Measurements from ENCODE around the gene JMJD6.
A peak's percentile ranks its signal among the peaks of the same experiment; 100 is the strongest.
"Not testable (repeated sequence)": the region's sequence is repeated elsewhere in the genome, so short reads cannot be mapped to it uniquely, and the experiment has no call there.

The JMJD6 gene

GRCh38 chr17:76716146-76716838 lies 10.1 kb downstream of the JMJD6 start:
- no peak for DNase-seq

GRCh38 chr17:76715496-76715830 lies 10.9 kb downstream of the JMJD6 start:
- DNase-seq = no peak

GRCh38 chr17:76714822-76715495 lies 11.4 kb downstream of the JMJD6 start:
- DNase-seq = no peak

GRCh38 chr17:76714336-76714735 lies 12.1 kb downstream of the JMJD6 start:
- DNase-seq = no peak

- no peak for DNase-seq
Measured at GRCh38 chr17:76713765-76714164, 12.6 kb downstream of the JMJD6 start.

- DNase-seq = not testable (repeated sequence)
Measured at GRCh38 chr17:76712321-76712720, 14.1 kb downstream of the JMJD6 start.

- DNase-seq = peak in 1 of 2 experiments; percentile 64
Measured at GRCh38 chr17:76710863-76711611, 15.4 kb downstream of the JMJD6 start, which contains the start of gene MXRA7. Gene MXRA7 (minus strand): TSS chr17:76710965. CDS start chr17:76710946, 19 bp downstream.

- not testable (repeated sequence) for DNase-seq
Measured at GRCh38 chr17:76709951-76710862, 16.2 kb downstream of the JMJD6 start.

- DNase-seq = no peak
Measured at GRCh38 chr17:76709077-76709950, 17.1 kb downstream of the JMJD6 start.

GRCh38 chr17:76707985-76708807 lies 18.2 kb downstream of the JMJD6 start:
- DNase-seq = no peak

GRCh38 chr17:76706817-76707216 lies 19.6 kb downstream of the JMJD6 start:
- no peak for DNase-seq

- DNase-seq = no peak
Measured at GRCh38 chr17:76704805-76705204, 21.6 kb downstream of the JMJD6 start.

GRCh38 chr17:76702941-76703637 lies 23.3 kb downstream of the JMJD6 start:
- no peak for DNase-seq

GRCh38 chr17:76702076-76702475 lies 24.3 kb downstream of the JMJD6 start:
- DNase-seq = no peak

GRCh38 chr17:76701471-76701967 lies 24.9 kb downstream of the JMJD6 start:
- DNase-seq = no peak

- DNase-seq = no peak
Measured at GRCh38 chr17:76700617-76701470, 25.6 kb downstream of the JMJD6 start.

- DNase-seq = no peak
Measured at GRCh38 chr17:76700270-76700616, 26.2 kb downstream of the JMJD6 start.

- DNase-seq = not testable (repeated sequence)
Measured at GRCh38 chr17:76698466-76698977, 27.9 kb downstream of the JMJD6 start.
